Ascending aorta (tissue), 2 donors: Measurements from ENCODE around the gene FARS2. TPM values are rescaled to one million over a fixed set of nuclear protein-coding genes. Genes with fewer than 3 reads are reported as not detected.

Source experiments
- DNase-seq, 2 donors: peaks; one replicate each; pipeline ENCODE4 v3.0.0-alpha.2; 2019; ENCODE audit warnings: low spot score in 2 of 2
- H3K27ac ChIP-seq, 2 donors: fragments of 200-600 bp; sonication (generic); one replicate each; pipeline ENCODE4 v1.5.1; 2016 to 2017; ENCODE audit warnings: mild to moderate bottlenecking in 1 of 2
- H3K27me3 ChIP-seq: fragments of 200-600 bp; sonication (generic); one replicate; pipeline ENCODE4 v1.5.1; 2017
- H3K36me3 ChIP-seq, 2 donors: fragments of 200-600 bp; sonication (generic); one replicate each; pipeline ENCODE4 v1.5.1; 2016
- H3K4me1 ChIP-seq, 2 donors: fragments of 200-600 bp; sonication (generic); one replicate each; pipeline ENCODE4 v1.5.1; 2016 to 2017; ENCODE audit warnings: mild to moderate bottlenecking in 1 of 2
- H3K4me3 ChIP-seq, 2 donors: fragments of 200-600 bp; sonication (generic); one replicate each; pipeline ENCODE4 v1.5.1; 2016 to 2017; ENCODE audit warnings: mild to moderate bottlenecking in 1 of 2
- H3K9me3 ChIP-seq, 2 donors: fragments of 200-600 bp; sonication (generic); one replicate each; pipeline ENCODE4 v1.5.1; 2016
- intact Hi-C: fragments of 100-400 bp; cut with DNase I; formaldehyde crosslinking; loops from one replicate; pipeline ENCODE4 v1.15.1; 2023
- total RNA-seq: library from RNA; depleted of rRNA; stranded (reverse); fragments of >200 nt; gene quantifications from one replicate; pipeline ENCODE4 v1.1.0, GENCODE V29; 2016
- TF ChIP-seq, protein P1 (sequence below), 3 experiments: fragments of 200-600 bp in 2 of 3; fragments of 450-650 bp in 1 of 3; sonication (generic) in 2 of 3; IDR thresholded peaks; one replicate each; pipeline ENCODE4 v1.5.1; 2016 to 2019; ENCODE audit warnings: antibody characterized with exemption in 3 of 3, mild to moderate bottlenecking in 1 of 3, moderate library complexity in 1 of 3

Gene FARS2
- total RNA-seq, 1 donor from 2014 or later: 17.6 TPM

DNA sequence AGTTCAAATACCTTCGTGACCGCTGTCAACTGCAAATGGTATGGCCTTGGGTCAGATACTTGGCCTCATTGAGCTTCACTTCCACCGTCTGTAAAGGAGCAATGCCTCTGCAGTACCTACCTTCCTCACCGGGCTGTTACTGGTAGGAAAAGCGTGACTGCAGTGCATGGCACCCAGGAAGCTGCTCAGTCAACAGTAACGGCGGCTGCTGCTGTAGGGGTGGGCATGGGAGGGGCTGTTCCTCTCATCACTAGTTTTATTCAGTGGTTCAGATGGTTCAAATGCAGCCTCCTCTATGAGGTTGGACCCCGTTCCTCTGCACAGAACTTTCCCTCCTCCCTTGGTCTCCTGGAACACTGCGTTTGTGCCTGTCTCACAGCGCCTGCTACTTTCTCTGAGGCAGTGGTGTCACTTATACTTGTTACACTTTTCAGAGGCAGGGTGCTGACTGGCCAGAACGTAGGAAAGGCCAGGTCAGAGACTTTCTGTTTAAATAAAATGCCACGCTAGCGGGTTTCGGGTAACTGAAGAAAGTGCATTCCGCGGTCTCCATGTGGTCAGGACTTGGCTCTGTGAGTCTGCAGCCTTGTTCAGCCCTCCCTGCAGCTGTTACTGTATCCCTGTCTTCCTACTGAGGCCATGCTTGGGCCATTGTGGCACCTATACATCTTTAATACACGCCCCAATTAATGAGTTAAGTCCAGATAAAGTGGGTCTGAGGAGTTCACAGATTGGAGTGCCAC, 465.8 kb downstream of the FARS2 start:
- Histone ChIP-seq H3K4me3 (no peak overlapping the region), H3K27me3 (no peaks in the 10 kb centered on the region), H3K27ac (no peak overlapping the region), H3K4me1 (no peaks in the 10 kb centered on the region), H3K9me3 (no peaks in the 10 kb centered on the region), H3K36me3 (no peaks in the 10 kb centered on the region)
- intact Hi-C loops: no loop called here
- DNase-seq: peak in 1 of 2 donors; percentile 33
- TF ChIP-seq, protein P1, sequence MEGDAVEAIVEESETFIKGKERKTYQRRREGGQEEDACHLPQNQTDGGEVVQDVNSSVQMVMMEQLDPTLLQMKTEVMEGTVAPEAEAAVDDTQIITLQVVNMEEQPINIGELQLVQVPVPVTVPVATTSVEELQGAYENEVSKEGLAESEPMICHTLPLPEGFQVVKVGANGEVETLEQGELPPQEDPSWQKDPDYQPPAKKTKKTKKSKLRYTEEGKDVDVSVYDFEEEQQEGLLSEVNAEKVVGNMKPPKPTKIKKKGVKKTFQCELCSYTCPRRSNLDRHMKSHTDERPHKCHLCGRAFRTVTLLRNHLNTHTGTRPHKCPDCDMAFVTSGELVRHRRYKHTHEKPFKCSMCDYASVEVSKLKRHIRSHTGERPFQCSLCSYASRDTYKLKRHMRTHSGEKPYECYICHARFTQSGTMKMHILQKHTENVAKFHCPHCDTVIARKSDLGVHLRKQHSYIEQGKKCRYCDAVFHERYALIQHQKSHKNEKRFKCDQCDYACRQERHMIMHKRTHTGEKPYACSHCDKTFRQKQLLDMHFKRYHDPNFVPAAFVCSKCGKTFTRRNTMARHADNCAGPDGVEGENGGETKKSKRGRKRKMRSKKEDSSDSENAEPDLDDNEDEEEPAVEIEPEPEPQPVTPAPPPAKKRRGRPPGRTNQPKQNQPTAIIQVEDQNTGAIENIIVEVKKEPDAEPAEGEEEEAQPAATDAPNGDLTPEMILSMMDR (IDR thresholded peaks at IDR 0.05): no peak

DNA sequence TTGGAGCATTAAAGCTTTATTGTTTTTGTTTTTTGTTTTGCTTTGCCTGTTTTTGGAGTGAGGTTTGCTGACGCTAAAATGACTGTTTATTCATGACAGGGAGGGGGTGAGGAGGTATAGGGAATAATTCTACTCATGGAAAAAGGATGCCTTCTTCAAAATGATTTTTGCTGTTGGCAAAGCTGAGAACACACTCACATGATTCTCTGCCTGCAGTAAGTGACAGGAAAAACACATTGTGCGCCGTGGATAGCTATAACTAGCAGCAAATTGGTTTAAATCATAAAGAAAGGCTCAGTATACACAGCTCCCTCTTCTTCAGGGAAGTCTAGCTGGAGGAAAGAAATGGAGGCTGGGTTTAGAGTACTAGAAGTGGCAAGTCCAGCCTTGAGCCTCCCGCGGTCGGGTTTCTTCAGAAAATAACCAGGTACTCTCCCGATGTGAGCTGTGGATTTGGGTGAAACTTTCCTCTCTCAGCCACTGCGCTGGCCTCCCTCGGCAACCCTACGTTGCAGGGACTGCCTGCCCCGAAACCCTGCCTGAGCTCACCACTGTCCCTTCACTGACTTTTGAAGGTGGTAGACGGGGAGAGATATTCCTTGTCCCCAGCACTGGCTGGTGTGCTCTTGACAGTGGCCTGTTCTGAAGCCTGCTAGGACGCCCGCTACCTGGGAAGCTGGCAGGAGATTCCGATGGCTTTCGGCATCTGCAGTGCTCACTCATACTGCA, 467.2 kb downstream of the FARS2 start:
- intact Hi-C loops: no loop called here
- H3K9me3 ChIP-seq: no peaks in the 10 kb centered on the region
- no peaks in the 10 kb centered on the region for H3K27me3 ChIP-seq
- TF ChIP-seq, protein P1 (IDR thresholded peaks at IDR 0.05): no peak
- H3K4me3 ChIP-seq: no peak overlapping the region
- H3K27ac ChIP-seq: no peak overlapping the region
- H3K4me1 ChIP-seq: no peaks in the 10 kb centered on the region
- DNase-seq: peak in 1 of 2 donors; percentile 18
- no peaks in the 10 kb centered on the region for H3K36me3 ChIP-seq

DNA sequence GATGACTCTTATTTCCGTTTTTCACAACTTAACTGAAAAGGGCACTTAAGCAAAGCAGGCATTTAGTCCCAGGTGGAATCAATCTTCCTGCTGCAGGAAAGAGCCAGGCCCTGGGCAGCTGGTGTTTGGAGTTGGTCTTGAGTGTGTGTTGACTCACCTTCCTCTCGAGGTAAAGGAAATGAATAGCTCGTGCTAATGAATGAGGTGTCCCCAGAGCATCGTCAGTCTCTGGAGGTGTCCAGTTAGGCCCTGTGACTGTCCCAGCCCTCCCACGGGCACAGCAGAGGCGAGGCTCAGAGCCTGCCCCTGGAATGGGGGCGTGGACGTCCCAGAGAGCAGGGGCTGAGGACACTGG, 467.7 kb downstream of the FARS2 start:
- no peak overlapping the region for H3K4me3 ChIP-seq
- DNase-seq: peak in 1 of 2 donors; percentile 46
- H3K4me1 ChIP-seq: no peaks in the 10 kb centered on the region
- no peak overlapping the region for H3K27ac ChIP-seq
- TF ChIP-seq, protein P1 (IDR thresholded peaks at IDR 0.05): no peak
- no peaks in the 10 kb centered on the region for H3K9me3 ChIP-seq
- intact Hi-C loops: no loop called here
- no peaks in the 10 kb centered on the region for H3K36me3 ChIP-seq
- H3K27me3 ChIP-seq: no peaks in the 10 kb centered on the region

DNA sequence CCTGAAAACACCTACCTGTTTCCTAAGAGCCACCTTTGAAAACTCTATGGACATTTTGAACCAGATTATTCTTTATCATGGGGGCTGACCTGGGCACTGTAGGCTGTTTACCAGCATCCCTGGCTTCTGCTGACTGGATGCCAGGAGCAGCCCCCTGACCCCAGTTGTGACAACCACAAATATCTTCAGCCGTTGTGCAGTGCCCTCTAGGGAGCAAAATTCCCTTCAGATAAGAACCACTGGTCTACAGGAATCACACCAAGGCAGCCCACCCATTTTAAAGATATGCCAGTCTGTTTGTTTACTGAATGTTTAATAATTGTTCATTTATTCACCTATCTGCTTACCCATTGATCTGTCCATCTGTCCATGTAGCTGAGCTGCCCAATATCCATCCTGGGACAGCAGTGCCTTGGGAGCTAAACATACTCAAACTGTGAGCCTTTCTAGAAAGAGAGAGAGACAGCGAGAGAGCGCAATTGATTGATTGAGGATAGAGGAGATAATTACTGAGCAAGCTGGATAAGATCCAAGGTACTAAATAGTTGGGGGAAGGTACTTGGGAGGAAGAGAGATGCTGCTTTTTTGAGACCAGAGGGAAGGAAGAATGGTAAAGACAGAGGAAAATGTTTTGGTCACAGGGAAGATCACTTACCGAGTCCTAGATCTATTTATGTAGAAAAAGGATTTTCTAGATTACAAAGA, 468.7 kb downstream of the FARS2 start:
- TF ChIP-seq, protein P1 (IDR thresholded peaks at IDR 0.05): no peak
- no peak overlapping the region for H3K27ac ChIP-seq
- DNase-seq: peak in 1 of 2 donors; percentile 5
- H3K27me3 ChIP-seq: no peaks in the 10 kb centered on the region
- H3K4me1 ChIP-seq: no peaks in the 10 kb centered on the region
- H3K4me3 ChIP-seq: no peak overlapping the region
- H3K9me3 ChIP-seq: no peaks in the 10 kb centered on the region
- intact Hi-C loops: no loop called here
- no peaks in the 10 kb centered on the region for H3K36me3 ChIP-seq

DNA sequence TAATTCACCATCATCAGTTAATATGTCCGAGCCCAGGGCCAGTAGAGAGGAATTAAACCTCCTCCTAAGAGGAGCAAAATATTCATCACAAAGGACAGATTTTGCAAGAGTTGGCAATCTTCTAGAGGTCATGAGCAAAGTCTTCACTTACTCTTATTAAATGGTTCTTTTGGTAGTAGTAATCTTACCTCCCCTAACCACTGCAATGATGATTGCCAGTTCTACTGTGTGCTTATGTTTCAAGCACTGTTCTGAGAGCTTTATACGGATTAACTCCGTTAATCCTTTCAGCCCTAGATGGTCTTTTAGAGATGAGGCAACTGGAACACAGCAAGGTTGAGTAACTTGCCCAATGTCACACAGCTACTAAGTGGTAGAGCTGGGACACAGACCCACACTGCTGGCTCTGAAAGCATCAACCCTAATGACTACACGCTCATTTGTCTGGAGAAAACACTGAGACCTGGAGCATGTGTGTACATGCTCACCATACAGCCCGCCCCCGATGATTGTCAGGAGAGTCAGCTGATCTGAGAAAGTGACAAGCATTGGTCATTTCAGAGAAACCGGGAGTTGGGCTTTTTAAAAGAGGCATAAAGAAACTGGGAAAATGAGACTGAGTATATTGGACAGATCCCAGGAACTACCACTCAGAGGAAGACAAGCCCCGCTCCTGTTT, 469.4 kb downstream of the FARS2 start:
- TF ChIP-seq, protein P1 (IDR thresholded peaks at IDR 0.05): no peak
- peak in 1 of 2 donors; percentile 39 for DNase-seq
- H3K4me1 ChIP-seq: no peaks in the 10 kb centered on the region

More for the DNA sequence above, 469.4 kb downstream of the FARS2 start:
- H3K27ac ChIP-seq: no peak overlapping the region
- no peaks in the 10 kb centered on the region for H3K27me3 ChIP-seq
- H3K4me3 ChIP-seq: no peak overlapping the region
- intact Hi-C loops: no loop called here
- H3K36me3 ChIP-seq: no peaks in the 10 kb centered on the region
- H3K9me3 ChIP-seq: no peaks in the 10 kb centered on the region
